ENCODE measurements around the gene ZNF17. TPM values are rescaled to one million over a fixed set of nuclear protein-coding genes. Genes with fewer than 3 reads are reported as not detected.

Gene ZNF17
- total and polyA plus RNA-seq, 2 donors (not counting 1 experiment from before 2014, with no cell fraction given), result 9.9 to 25.8 TPM

GRCh38 chr19:57389730-57390598, 21.0 kb upstream of the ZNF17 start, which contains the start of gene ZNF548:
Gene ZNF548 (plus strand): TSS chr19:57389854. CDS start chr19:57390100, 246 bp downstream.
- Mint-ChIP-seq H3K27ac (peak within 1 kb of the TSS; percentile 98), H3K27me3 (no peaks in the 10 kb centered on the region), H3K4me1 (peaks cover 31% of the 10 kb centered on the region), H3K4me3 (peak within 1 kb of the TSS; percentile 99), H3K9me3 (ENCODE audit: insufficient read depth) (no peaks in the 10 kb centered on the region)
- peaks cover 17 to 19% of the 10 kb centered on the region in 2 donors for H3K4me1 ChIP-seq (ENCODE audit: control insufficient read depth in 2 of 2, insufficient read depth in 2 of 2, low read length in 2 of 2)
- TF ChIP-seq EZH2 (IDR thresholded peaks at IDR 0.05; ENCODE audit: borderline replicate concordance, insufficient read depth, low read depth, low read length, poor library complexity, severe bottlenecking) (no peak), CTCF (IDR thresholded peaks at IDR 0.05) (peak; percentile 42)
- peak within 1 kb of the TSS; percentile 87 for H3K4me2 ChIP-seq (replicated peaks; ENCODE audit: low read depth, low read length, poor library complexity, severe bottlenecking)
- under 1% methylated on average over 50 of the region's 50 CpGs for WGBS (ENCODE audit: insufficient coverage)
- peak; percentile 99 for DNase-seq
- POLR2A ChIA-PET, result interaction anchor here (1.1 to 1.5 kb wide), 3 partner anchors 21 to 319 kb away, joined by 5 read pairs; partner anchors contain the start of genes ZNF154, ZNF17 and ZNF805
- peaks cover 0 to 3% (median 0%) of the 10 kb centered on the region in 3 donors for H3K9me3 ChIP-seq (ENCODE audit: control extremely low read depth in 1 of 3, control insufficient read depth in 2 of 3, insufficient read depth in 1 of 3, low read length in 2 of 3)
- H3K4me3 ChIP-seq (ENCODE audit: control extremely low read depth in 1 of 5, extremely low read depth in 1 of 5, insufficient read depth in 1 of 5, low read depth in 2 of 5, low read length in 4 of 5), result peak within 1 kb of the TSS; percentile 65 to 93 (median 89)
- H3K9ac ChIP-seq (ENCODE audit: low read length), result peak within 1 kb of the TSS; percentile 88
- H4K20me1 ChIP-seq (ENCODE audit: control insufficient read depth, insufficient read depth, low read length, poor library complexity, severe bottlenecking), result peaks cover 5% of the 10 kb centered on the region
- ATAC-seq (ENCODE audit: low read depth), result peak; percentile 99
- intact Hi-C loops (cut with micrococcal nuclease), result loop anchor here (1.0 to 10.0 kb wide), 12 partner anchors 21 to 615 kb away; partner anchors contain the start of genes TRAPPC2B, ZNF17, ZNF264 and ZNF419
- H2AFZ ChIP-seq (ENCODE audit: insufficient read depth, low read depth, low read length, poor library complexity, severe bottlenecking), result peak within 1 kb of the TSS; percentile 93
- CTCF ChIA-PET, result interaction anchor here (0.9 kb wide), 2 partner anchors 15 to 291 kb away, joined by 3 read pairs; no protein-coding TSS in a partner anchor
- H3K36me3 ChIP-seq (replicated peaks in 1 of 2; ENCODE audit: control extremely low read depth in 1 of 2, control insufficient read depth in 1 of 2, extremely low read depth in 1 of 2, insufficient read depth in 2 of 2, low read length in 1 of 2), result peaks cover 0 to 17% of the 10 kb centered on the region in 2 experiments
- H3K27ac ChIP-seq (ENCODE audit: low read length in 2 of 2), result peak within 1 kb of the TSS; percentile 93
- H3K27me3 ChIP-seq (replicated peaks in 1 of 4; ENCODE audit: control extremely low read depth in 1 of 4, control insufficient read depth in 3 of 4, insufficient read depth in 4 of 4, low read length in 3 of 4), result no peaks in the 10 kb centered on the region
- peaks cover 64% of the 10 kb centered on the region for H3K79me2 ChIP-seq (ENCODE audit: control insufficient read depth, insufficient read depth, low read length)
